ENCODE measurements around the gene DBI.

- TF ChIP-seq CTCF (IDR thresholded peaks at IDR 0.05) (no peak), POLR2A (IDR thresholded peaks at IDR 0.05; ENCODE audit: low read depth) (no peak)
Observed at GRCh38 chr2:119378566-119378965, 11.8 kb downstream of the DBI start.

Data from esophagus muscularis mucosa (tissue), 3 donors.